HepG2 (cell line): Measurements from ENCODE around the gene GAL3ST2. TPM values are rescaled to one million over a fixed set of nuclear protein-coding genes. Genes with fewer than 3 reads are reported as not detected.
A peak's percentile ranks its signal among the peaks of the same experiment; 100 is the strongest.

ENCODE experiments used
- BRD4 ChIP-seq: sonication (generic); formaldehyde crosslinking; IDR thresholded peaks from 2 replicates; pipeline ENCODE4 v1.4.0; 2020; ENCODE audit warnings: missing genetic modification reagents
- E2F1 ChIP-seq: sonication (generic); formaldehyde crosslinking; IDR thresholded peaks from 2 replicates; pipeline ENCODE4 v1.5.0; 2020; ENCODE audit warnings: missing genetic modification reagents
- GZF1 ChIP-seq: sonication (generic); formaldehyde crosslinking; IDR thresholded peaks from 2 replicates; pipeline ENCODE4 v1.5.1; 2020; ENCODE audit warnings: mild to moderate bottlenecking, missing genetic modification reagents
- KLF11 ChIP-seq: IDR thresholded peaks from 2 replicates; pipeline ENCODE4 v1.6.1; 2016; ENCODE audit warnings: missing compliant biosample characterization
- POLR2A ChIP-seq, 2 experiments: IDR thresholded peaks; 2 replicates each; pipeline ENCODE4 v1.6.1; 2011; ENCODE audit warnings: low read depth in 2 of 2, low read length in 2 of 2, mild to moderate bottlenecking in 1 of 2, moderate library complexity in 1 of 2; ENCODE audit not compliant: insufficient read depth in 1 of 2
- SATB2 ChIP-seq: sonication (generic); formaldehyde crosslinking; IDR thresholded peaks from 2 replicates; pipeline ENCODE4 v1.5.0; 2020; ENCODE audit warnings: missing genetic modification reagents
- SP2 ChIP-seq: sonication (generic); formaldehyde crosslinking; IDR thresholded peaks from 2 replicates; pipeline ENCODE4 v1.5.1; 2020; ENCODE audit warnings: mild to moderate bottlenecking, missing genetic modification reagents
- SUZ12 ChIP-seq: fragments of 150-350 bp; IDR thresholded peaks from 2 replicates; pipeline ENCODE4 v1.6.1; 2014; ENCODE audit warnings: low read depth, low read length
- TFE3 ChIP-seq: IDR thresholded peaks from 2 replicates; pipeline ENCODE4 v1.6.1; 2016
- THAP11 ChIP-seq: IDR thresholded peaks from 2 replicates; pipeline ENCODE4 v1.6.1; 2016; ENCODE audit warnings: missing biosample characterization, missing genetic modification reagents
- ZFP36 ChIP-seq: fragments of 150-350 bp; IDR thresholded peaks from 2 replicates; pipeline ENCODE4 v1.6.1; 2018; ENCODE audit warnings: borderline replicate concordance, low read length, low read depth; ENCODE audit not compliant: partially characterized antibody
- ZNF121 ChIP-seq: sonication (generic); formaldehyde crosslinking; IDR thresholded peaks from 2 replicates; pipeline ENCODE4 v1.5.0; 2020; ENCODE audit warnings: mild to moderate bottlenecking, missing genetic modification reagents
- ZNF292 ChIP-seq: sonication (generic); formaldehyde crosslinking; IDR thresholded peaks from 2 replicates; pipeline ENCODE4 v1.8.1; 2022; ENCODE audit warnings: mild to moderate bottlenecking, low read depth, missing genetic modification reagents, borderline replicate concordance
- ZNF660 ChIP-seq: sonication (generic); formaldehyde crosslinking; IDR thresholded peaks from 2 replicates; pipeline ENCODE4 v1.5.1; 2020; ENCODE audit warnings: mild to moderate bottlenecking, low read depth, missing genetic modification reagents, borderline replicate concordance
- ZNF687 ChIP-seq: sonication (generic); formaldehyde crosslinking; IDR thresholded peaks from 2 replicates; pipeline ENCODE4 v1.5.1; 2020; ENCODE audit warnings: mild to moderate bottlenecking, missing genetic modification reagents, moderate library complexity
- ZNF746 ChIP-seq: sonication (generic); formaldehyde crosslinking; IDR thresholded peaks from 2 replicates; pipeline ENCODE4 v1.8.0; 2022; ENCODE audit warnings: mild to moderate bottlenecking, missing genetic modification reagents
- ZNF780A ChIP-seq: sonication (generic); formaldehyde crosslinking; IDR thresholded peaks from 2 replicates; pipeline ENCODE4 v1.8.0; 2022; ENCODE audit warnings: mild to moderate bottlenecking, missing genetic modification reagents, moderate library complexity
- ZSCAN25 ChIP-seq: sonication (generic); formaldehyde crosslinking; IDR thresholded peaks from 2 replicates; pipeline ENCODE4 v1.8.0; 2022; ENCODE audit warnings: mild to moderate bottlenecking, missing genetic modification reagents
- ZSCAN9 ChIP-seq: IDR thresholded peaks from 2 replicates; pipeline ENCODE4 v1.6.1; 2016; ENCODE audit warnings: borderline replicate concordance
- polyA plus RNA-seq, 8 experiments: library from polyadenylated mRNA; depleted of rRNA in 3 of 8; stranded (reverse) in 7 of 8; unstranded in 1 of 8; fragments of >200 nt; fragmentation: Illumina TruSeq in 4 of 8; extraction: Trizol in 4 of 8; gene quantifications; 2 replicates each; pipeline versions ENCODE4 v1.2.1 to v1.2.3, GENCODE V29; 2011 to 2016; ENCODE audit warnings: low read depth in 4 of 8, missing spikeins in 1 of 8, mixed read lengths in 1 of 8; ENCODE audit not compliant: insufficient read depth in 1 of 8
- total RNA-seq, 5 experiments: library from RNA; depleted of rRNA; stranded (reverse); fragments of >200 nt; fragmentation: Illumina TruSeq; extraction: Trizol; gene quantifications; 2 replicates each; pipeline ENCODE4 v1.2.3, GENCODE V29; 2016; ENCODE audit warnings: low read depth in 1 of 5
- TF ChIP-seq, protein P1 (sequence below): sonication (generic); formaldehyde crosslinking; IDR thresholded peaks from 2 replicates; pipeline ENCODE4 v1.5.0; 2020; ENCODE audit warnings: missing genetic modification reagents
- TF ChIP-seq, protein P2 (sequence below): IDR thresholded peaks from 2 replicates; pipeline ENCODE4 v1.6.1; 2016; ENCODE audit warnings: low read depth, control low read depth

GAL3ST2 gene
- total and polyA plus RNA-seq, 2 of the 13 experiments (the other 11 are each of a cell fraction or from before 2014, with no cell fraction given), result 0.17 to 0.20 TPM

DNA sequence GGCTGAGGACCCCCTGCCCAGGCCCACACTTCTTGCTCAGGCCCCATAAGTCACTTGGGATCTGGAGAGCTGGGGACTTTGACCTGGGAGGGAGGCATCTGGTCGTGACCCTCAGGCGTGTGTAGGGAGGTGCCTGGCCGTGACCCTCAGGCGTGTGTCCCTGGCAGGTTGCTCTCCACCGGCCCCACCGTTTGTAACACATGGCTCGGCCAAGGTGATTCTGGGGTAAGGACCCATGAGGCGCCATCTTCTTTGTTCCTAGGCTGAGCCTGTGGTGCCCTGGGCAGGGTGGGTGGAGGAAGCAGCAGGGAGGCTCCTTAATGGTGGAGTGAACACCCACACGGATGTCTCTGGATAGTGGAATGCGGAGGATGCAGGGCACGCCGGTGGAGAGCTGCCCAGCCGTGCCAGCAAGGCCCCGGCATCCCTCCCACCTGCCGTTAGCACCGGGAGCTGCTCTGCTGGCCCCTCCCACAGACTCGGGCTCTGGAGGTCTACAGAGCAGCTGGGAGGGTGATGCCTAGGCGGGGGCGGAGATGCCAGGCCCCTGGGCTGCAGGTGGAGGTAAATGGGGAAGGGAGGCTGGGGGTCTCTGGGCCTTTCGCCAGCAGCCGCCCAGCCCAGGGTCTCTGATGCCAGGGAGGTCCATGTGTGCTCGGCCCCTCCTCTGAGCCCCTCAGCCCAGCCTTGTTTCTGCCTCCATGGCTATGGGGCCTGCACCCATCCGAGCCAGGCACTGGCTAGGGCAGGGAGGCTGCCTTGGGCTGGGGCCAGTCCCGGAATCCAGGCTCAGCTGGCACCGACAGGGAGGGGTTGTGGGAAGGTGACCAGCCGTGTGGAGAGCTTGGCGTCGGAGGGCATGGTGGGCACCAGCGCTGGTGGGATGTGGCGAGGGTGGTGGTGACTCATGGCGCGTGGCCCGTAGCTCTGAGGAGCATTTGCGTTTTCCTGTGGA lies 1.1 kb upstream of the GAL3ST2 start (continued):
- peak; percentile 77 for TF ChIP-seq ZNF687
- TF ChIP-seq THAP11, result no peak
- no peak for TF ChIP-seq SUZ12
- TF ChIP-seq, protein P1, sequence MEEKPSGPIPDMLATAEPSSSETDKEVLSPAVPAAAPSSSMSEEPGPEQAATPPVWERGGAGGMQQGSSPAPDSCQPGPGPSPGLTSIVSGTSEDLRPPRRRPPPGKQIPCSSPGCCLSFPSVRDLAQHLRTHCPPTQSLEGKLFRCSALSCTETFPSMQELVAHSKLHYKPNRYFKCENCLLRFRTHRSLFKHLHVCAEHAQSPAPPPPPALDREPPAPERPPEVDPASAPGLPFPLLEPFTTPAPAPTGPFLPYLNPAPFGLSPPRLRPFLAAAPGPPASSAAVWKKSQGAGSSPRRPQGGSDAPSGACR (CRISPR knock-in tag), result no peak
- no peak for TF ChIP-seq ZSCAN9 (CRISPR knock-in tag)
- TF ChIP-seq BRD4, result 0 out of 2 replicates have a peak, but pooled peaks have one; percentile 8
- no peak for TF ChIP-seq ZNF121 (CRISPR knock-in tag)
- TF ChIP-seq ZNF292 (CRISPR knock-in tag), result 0 out of 2 replicates have a peak, but pooled peaks have one; percentile 14
- TF ChIP-seq POLR2A (IDR thresholded peaks at IDR 0.05; ENCODE audit: insufficient read depth in 1 of 2, low read depth in 2 of 2, low read length in 2 of 2), result no peak
- peak; percentile 84; the same call in 1 of the 2 replicates for TF ChIP-seq ZNF746 (CRISPR knock-in tag)
- no peak for TF ChIP-seq ZNF780A (CRISPR knock-in tag)
- TF ChIP-seq SATB2 (CRISPR knock-in tag), result no peak
- TF ChIP-seq ZNF660 (CRISPR knock-in tag), result no peak
- TF ChIP-seq SP2, result no peak; the same call in 1 of the 2 replicates
- TF ChIP-seq E2F1 (CRISPR knock-in tag), result no peak
- TF ChIP-seq ZSCAN25 (CRISPR knock-in tag), result 0 out of 2 replicates have a peak, but pooled peaks have one; percentile 17
- TF ChIP-seq KLF11 (CRISPR knock-in tag), result no peak
- TF ChIP-seq ZFP36, result no peak
- TF ChIP-seq TFE3 (CRISPR knock-in tag), result no peak; the same call in 1 of the 2 replicates
- no peak for TF ChIP-seq GZF1 (CRISPR knock-in tag)
- TF ChIP-seq, protein P2, sequence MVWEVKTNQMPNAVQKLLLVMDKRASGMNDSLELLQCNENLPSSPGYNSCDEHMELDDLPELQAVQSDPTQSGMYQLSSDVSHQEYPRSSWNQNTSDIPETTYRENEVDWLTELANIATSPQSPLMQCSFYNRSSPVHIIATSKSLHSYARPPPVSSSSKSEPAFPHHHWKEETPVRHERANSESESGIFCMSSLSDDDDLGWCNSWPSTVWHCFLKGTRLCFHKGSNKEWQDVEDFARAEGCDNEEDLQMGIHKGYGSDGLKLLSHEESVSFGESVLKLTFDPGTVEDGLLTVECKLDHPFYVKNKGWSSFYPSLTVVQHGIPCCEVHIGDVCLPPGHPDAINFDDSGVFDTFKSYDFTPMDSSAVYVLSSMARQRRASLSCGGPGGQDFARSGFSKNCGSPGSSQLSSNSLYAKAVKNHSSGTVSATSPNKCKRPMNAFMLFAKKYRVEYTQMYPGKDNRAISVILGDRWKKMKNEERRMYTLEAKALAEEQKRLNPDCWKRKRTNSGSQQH, result no peak
